Measurements from ENCODE around the gene NDUFS5.
"Not testable (repeated sequence)": the region's sequence is repeated elsewhere in the genome, so short reads cannot be mapped to it uniquely, and the experiment has no call there.

Gene NDUFS5

DNA sequence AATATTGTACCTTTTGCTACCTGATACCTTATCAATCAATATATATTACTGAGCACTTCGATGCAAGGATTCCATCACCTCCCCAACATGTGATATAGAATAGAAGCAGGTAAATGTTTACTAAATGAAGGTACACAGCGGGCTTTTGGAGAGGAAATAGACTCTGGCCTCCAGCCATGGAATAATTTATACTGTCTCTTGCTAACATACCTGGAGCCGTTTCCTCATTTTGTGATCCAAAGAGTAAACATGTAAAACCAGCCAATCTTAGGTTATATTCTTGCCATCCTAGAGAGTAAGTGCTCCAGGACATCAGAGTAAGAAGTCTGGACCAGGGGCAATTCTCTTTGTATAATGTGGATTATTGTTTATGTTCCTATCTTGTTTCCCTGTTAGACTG lies 39.4 kb downstream of the NDUFS5 start:
- DNase-seq = no peak

DNA sequence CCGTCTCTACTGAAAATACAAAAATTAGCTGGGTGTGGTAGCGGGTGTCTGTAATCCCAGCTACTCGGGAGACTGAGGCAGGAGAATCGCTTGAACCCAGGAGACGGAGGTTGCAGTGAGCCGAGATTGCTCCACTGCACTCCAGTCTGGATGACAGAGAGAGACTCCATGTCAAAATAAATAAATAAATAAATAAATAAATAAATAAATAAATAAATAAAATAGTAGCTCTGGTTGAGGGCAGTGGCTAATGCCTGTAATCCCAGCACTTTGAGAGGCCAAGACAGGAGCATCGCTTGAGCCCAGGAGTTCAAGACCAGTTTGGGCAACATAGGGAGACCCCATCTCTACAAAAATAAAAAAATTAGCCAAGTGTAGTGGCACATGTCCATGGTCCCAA lies 42.1 kb downstream of the NDUFS5 start:
- DNase-seq = not testable (repeated sequence)

- DNase-seq = not testable (repeated sequence)
Measured at GRCh38 chr1:39071557-39071956, 45.4 kb downstream of the NDUFS5 start.

- no peak for DNase-seq
Measured at GRCh38 chr1:39076127-39076798, 50.1 kb downstream of the NDUFS5 start.

DNA sequence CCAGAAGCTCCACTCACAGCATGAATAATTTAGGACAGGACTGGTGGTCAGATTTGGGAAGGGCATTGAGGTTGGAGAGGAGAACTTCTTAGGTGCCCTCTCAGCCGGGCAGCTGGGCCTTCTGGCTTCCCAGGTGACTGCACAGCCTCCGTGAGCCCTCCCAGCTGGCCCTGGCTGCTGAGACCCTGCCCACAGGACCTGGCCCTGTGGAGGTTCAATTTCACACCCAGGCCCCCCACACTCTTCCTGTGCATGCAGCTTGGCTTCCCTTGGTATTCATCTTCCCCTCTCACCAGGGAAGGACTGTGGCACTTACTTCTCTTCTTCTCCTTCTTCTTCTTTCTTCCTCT lies 50.6 kb downstream of the NDUFS5 start:
- DNase-seq = no peak

- DNase-seq = no peak
Measured at GRCh38 chr1:39080269-39080826, 54.2 kb downstream of the NDUFS5 start.

GRCh38 chr1:39080831-39081270 lies 54.7 kb downstream of the NDUFS5 start:
- DNase-seq = no peak

GRCh38 chr1:39081271-39082009 lies 55.3 kb downstream of the NDUFS5 start:
- DNase-seq = peak; percentile 14

GRCh38 chr1:39082010-39082799 lies 56.1 kb downstream of the NDUFS5 start:
- DNase-seq = no peak

DNA sequence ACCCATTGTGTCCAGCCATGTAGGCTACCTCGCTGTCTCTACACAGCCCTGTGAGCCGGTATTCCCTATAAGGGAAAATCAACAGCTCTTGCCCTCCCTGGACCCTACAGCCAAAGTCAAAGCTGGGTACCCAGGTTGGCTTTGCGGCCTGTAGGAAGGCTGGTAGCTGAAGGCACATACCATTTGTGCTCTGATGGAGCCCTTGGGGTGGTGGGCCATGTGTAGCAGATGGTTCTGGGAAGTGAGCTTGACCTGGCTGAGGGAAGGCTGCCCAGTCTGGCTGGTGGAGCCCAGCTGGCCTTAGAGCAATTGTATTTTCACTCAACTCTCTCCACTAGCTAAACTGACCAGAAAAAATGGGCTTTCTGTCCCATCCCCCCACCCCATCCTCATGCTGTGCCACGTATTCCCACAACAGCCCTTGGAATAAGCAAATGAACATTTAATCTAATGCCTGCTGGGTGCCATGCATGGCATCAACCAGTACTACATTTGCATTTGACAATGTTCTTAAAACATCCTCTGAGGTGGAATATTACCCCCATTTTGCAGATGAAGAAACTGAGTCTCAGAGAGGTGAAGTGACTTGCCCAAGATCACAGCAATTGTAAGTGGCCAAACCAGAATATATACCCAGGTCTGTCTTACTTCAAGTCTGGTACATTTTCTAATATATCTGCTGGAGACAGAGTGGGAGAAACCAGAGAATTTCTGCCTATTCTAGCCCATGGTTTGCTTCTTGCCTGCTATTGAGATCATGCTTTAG lies 56.8 kb downstream of the NDUFS5 start:
- no peak for DNase-seq

GRCh38 chr1:39084191-39084590 lies 58.0 kb downstream of the NDUFS5 start:
- DNase-seq = no peak
